ENCODE results near the gene TEN1. TPM values are rescaled to one million over a fixed set of nuclear protein-coding genes. Genes with fewer than 3 reads are reported as not detected.
A peak's percentile ranks its signal among the peaks of the same experiment; 100 is the strongest.

The TEN1 gene
- total and polyA plus RNA-seq, 9 of the 15 experiments (the other 6 are each of a cell fraction or from before 2014, with no cell fraction given), result 1.3 to 25.7 (median 10.1) TPM

DNA sequence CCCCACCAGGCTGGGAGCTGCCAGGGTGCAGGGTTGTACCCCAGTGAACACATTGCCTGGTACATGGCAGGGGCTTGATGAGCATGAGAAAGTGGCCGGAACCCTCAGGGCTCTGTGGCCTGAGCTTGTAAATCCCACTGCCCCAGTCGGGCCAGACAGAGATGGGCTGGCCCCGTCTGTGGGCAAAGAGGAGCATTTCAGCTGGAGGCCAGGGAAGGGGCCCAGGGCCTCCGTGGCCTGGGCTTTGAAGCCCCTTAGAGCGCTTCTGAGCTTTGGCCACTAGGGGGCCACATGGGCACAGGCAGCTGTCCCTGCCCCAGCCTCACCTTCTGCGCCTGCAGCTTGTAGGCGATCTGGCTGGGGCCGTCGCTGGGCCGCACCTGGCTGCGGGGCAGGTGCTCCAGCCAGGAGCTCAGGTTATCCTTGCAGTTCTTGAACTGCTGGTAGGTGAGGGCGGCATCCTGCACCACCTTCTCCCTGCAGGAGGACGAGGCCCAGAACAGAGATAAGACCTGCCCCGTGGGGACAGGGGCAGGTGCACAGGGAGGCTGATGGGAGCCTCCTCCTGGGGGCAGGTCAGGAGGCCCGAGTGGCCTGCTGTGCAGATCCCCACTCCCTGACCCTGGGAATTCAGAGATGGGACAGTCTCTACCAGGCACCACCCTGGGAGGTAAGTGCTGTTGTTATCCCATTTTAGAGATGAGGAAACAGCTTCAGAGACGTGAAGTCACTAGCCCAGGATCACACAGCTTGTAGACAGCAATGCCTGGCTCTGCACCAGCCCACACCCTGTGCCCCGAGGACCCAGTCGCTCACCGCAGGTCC, 35.3 kb downstream of the TEN1 start (continued):
- TF ChIP-seq, protein P1, sequence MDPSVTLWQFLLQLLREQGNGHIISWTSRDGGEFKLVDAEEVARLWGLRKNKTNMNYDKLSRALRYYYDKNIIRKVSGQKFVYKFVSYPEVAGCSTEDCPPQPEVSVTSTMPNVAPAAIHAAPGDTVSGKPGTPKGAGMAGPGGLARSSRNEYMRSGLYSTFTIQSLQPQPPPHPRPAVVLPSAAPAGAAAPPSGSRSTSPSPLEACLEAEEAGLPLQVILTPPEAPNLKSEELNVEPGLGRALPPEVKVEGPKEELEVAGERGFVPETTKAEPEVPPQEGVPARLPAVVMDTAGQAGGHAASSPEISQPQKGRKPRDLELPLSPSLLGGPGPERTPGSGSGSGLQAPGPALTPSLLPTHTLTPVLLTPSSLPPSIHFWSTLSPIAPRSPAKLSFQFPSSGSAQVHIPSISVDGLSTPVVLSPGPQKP (CRISPR knock-in tag; IDR thresholded peaks at IDR 0.05), result no peak
- TF ChIP-seq STAT5A (IDR thresholded peaks at IDR 0.05; ENCODE audit: borderline replicate concordance, low read length), result no peak
- no peak for TF ChIP-seq RAD51 (IDR thresholded peaks at IDR 0.05; ENCODE audit: borderline replicate concordance, low read depth)
- TF ChIP-seq RAD21 (CRISPR knock-in tag; conservative IDR thresholded peaks at IDR 0.05 in 1 of 2, IDR thresholded peaks at IDR 0.05 in 1 of 2), result peak; percentile 79 to 96
- TF ChIP-seq ZBTB7A (IDR thresholded peaks at IDR 0.05; ENCODE audit: borderline replicate concordance, control insufficient read depth, low read depth, low read length), result peak; percentile 91
- no peak for TF ChIP-seq BCL6 (CRISPR knock-in tag; IDR thresholded peaks at IDR 0.05)
- TF ChIP-seq CEBPG (CRISPR knock-in tag; IDR thresholded peaks at IDR 0.05), result no peak
- TF ChIP-seq CEBPG (tag; conservative IDR thresholded peaks at IDR 0.05 in 1 of 2, IDR thresholded peaks at IDR 0.05 in 1 of 2), result no peak
- no peak for TF ChIP-seq ZBTB1 (CRISPR knock-in tag; IDR thresholded peaks at IDR 0.05; ENCODE audit: borderline replicate concordance, low read depth)
- TF ChIP-seq TCFL5 (CRISPR knock-in tag; conservative IDR thresholded peaks at IDR 0.05), result no peak
- peak in 1 of 2 experiments; percentile 40; a peak in 1 of 4 replicates for TF ChIP-seq FOXA3 (CRISPR knock-in tag; conservative IDR thresholded peaks at IDR 0.05 in 1 of 2, IDR thresholded peaks at IDR 0.05 in 1 of 2)
- no peak for TF ChIP-seq ESRRB (CRISPR knock-in tag; IDR thresholded peaks at IDR 0.05; ENCODE audit: borderline replicate concordance)
- TF ChIP-seq RB1 (IDR thresholded peaks at IDR 0.05; ENCODE audit: low read depth), result peak; percentile 76; the same call in 1 of the 2 replicates
- TF ChIP-seq RHOXF2B (CRISPR knock-in tag; conservative IDR thresholded peaks at IDR 0.05), result no peak
- TF ChIP-seq E2F3 (CRISPR knock-in tag; IDR thresholded peaks at IDR 0.05), result 0 out of 2 replicates have a peak, but pooled peaks have one; percentile 16
- TF ChIP-seq, protein P2, sequence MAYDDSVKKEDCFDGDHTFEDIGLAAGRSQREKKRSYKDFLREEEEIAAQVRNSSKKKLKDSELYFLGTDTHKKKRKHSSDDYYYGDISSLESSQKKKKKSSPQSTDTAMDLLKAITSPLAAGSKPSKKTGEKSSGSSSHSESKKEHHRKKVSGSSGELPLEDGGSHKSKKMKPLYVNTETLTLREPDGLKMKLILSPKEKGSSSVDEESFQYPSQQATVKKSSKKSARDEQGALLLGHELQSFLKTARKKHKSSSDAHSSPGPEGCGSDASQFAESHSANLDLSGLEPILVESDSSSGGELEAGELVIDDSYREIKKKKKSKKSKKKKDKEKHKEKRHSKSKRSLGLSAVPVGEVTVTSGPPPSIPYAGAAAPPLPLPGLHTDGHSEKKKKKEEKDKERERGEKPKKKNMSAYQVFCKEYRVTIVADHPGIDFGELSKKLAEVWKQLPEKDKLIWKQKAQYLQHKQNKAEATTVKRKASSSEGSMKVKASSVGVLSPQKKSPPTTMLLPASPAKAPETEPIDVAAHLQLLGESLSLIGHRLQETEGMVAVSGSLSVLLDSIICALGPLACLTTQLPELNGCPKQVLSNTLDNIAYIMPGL (CRISPR knock-in tag; IDR thresholded peaks at IDR 0.05), result no peak
- TF ChIP-seq SOX6 (IDR thresholded peaks at IDR 0.05), result no peak
- no peak for TF ChIP-seq HLTF (IDR thresholded peaks at IDR 0.05)
- TF ChIP-seq ZNF707 (CRISPR knock-in tag; conservative IDR thresholded peaks at IDR 0.05), result no peak
- no peak for TF ChIP-seq ZNF589 (CRISPR knock-in tag; IDR thresholded peaks at IDR 0.05; ENCODE audit: low read depth)
- TF ChIP-seq ZNF431 (CRISPR knock-in tag; IDR thresholded peaks at IDR 0.05), result no peak
- no peak for TF ChIP-seq CBX5 (IDR thresholded peaks at IDR 0.05; ENCODE audit: borderline replicate concordance, low read depth)
- TF ChIP-seq MEF2A (IDR thresholded peaks at IDR 0.05; ENCODE audit: control insufficient read depth, low read depth, low read length), result no peak
- TF ChIP-seq ZNF551 (CRISPR knock-in tag; IDR thresholded peaks at IDR 0.05), result no peak
- TF ChIP-seq ZFP36 (IDR thresholded peaks at IDR 0.05; ENCODE audit: low read depth, low read length, partially characterized antibody), result peak; percentile 69
